ENCODE results near the gene DDX17.

DNA sequence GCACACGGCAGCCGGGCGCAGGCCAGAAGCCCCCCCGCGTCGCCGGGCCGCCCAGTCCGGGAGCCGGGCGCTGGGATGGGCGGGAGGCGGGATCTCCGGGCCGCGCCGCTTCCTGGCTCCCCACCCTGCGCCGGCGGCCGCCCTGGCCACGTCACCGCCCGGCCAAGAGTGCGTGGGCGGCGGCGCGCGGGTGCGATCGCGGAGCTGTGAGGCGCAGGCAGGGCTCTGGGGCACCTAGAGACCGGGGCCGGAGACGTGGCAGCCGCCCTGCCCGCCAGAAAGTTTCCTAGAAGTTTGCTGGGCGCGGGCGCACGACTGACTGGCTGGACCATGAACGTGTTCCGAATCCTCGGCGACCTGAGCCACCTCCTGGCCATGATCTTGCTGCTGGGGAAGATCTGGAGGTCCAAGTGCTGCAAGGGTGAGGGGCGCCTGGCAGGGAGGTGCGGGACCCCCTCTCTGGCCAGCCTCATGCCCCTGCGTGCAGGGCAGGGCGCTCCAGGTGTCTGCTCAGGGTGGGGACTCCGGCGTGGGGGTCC lies 38.1 kb downstream of the DDX17 start, which contains the start of gene KDELR3:
- TF ChIP-seq, protein P1, sequence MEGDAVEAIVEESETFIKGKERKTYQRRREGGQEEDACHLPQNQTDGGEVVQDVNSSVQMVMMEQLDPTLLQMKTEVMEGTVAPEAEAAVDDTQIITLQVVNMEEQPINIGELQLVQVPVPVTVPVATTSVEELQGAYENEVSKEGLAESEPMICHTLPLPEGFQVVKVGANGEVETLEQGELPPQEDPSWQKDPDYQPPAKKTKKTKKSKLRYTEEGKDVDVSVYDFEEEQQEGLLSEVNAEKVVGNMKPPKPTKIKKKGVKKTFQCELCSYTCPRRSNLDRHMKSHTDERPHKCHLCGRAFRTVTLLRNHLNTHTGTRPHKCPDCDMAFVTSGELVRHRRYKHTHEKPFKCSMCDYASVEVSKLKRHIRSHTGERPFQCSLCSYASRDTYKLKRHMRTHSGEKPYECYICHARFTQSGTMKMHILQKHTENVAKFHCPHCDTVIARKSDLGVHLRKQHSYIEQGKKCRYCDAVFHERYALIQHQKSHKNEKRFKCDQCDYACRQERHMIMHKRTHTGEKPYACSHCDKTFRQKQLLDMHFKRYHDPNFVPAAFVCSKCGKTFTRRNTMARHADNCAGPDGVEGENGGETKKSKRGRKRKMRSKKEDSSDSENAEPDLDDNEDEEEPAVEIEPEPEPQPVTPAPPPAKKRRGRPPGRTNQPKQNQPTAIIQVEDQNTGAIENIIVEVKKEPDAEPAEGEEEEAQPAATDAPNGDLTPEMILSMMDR (IDR thresholded peaks at IDR 0.05): no peak
- no peak for TF ChIP-seq POLR2A (IDR thresholded peaks at IDR 0.05)
